ENCODE measurements around the gene XPOT. TPM values are rescaled to one million over a fixed set of nuclear protein-coding genes. Genes with fewer than 3 reads are reported as not detected.

XPOT gene
- total and polyA plus RNA-seq, 4 donors = 16.7 to 44.8 (median 23.8) TPM

DNA sequence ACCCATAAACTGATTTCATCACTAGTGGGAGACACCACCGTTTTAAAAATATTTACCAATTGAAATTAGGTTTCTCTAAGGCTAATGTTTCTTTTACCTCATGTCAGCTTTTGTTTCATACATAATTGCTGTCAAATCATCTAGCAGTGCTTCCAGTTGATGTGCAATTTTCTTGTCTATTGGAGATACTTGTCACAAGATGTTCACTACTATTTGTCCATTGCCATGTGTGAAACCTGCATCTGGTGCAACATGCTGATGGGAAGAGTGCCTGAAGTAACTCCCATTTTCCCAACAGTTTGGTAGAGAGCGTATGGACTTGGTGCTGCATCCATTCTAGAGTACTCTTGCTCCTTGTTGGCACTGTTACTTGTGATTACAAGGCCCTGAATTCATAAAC, 9.7 kb downstream of the XPOT start:
- DNase-seq (ENCODE audit: low spot score) = no peak
- no peak overlapping the region for H3K9ac ChIP-seq (ENCODE audit: low read depth in 1 of 2, low read length in 2 of 2)
- no peaks in the 10 kb centered on the region for H3K27me3 ChIP-seq (ENCODE audit: control insufficient read depth in 4 of 4, insufficient read depth in 4 of 4, low read length in 3 of 4)
- H3K4me3 ChIP-seq (ENCODE audit: low read depth in 1 of 3, low read length in 3 of 3) = no peak overlapping the region
- peaks cover 0 to 1% (median under 1%) of the 10 kb centered on the region in 4 donors for H3K4me1 ChIP-seq (ENCODE audit: control insufficient read depth in 4 of 4, insufficient read depth in 4 of 4, low read length in 3 of 4)
- H3K27ac ChIP-seq (ENCODE audit: low read depth in 1 of 2, low read length in 2 of 2) = no peak overlapping the region
- TF ChIP-seq RXRA (IDR thresholded peaks at IDR 0.05) = no peak
- TF ChIP-seq NR2F2 (IDR thresholded peaks at IDR 0.05) = no peak
- TF ChIP-seq RAD21 (IDR thresholded peaks at IDR 0.05) = no peak
- TF ChIP-seq SP1 (IDR thresholded peaks at IDR 0.05) = no peak
- TF ChIP-seq YY1 (IDR thresholded peaks at IDR 0.05) = no peak
- TF ChIP-seq ATF3 (IDR thresholded peaks at IDR 0.05) = no peak
- no peak for TF ChIP-seq GABPA (IDR thresholded peaks at IDR 0.05 in 1 of 2, conservative IDR thresholded peaks at IDR 0.05 in 1 of 2)
- TF ChIP-seq TAF1 (conservative IDR thresholded peaks at IDR 0.05) = no peak
- TF ChIP-seq, protein P1, sequence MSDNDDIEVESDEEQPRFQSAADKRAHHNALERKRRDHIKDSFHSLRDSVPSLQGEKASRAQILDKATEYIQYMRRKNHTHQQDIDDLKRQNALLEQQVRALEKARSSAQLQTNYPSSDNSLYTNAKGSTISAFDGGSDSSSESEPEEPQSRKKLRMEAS (IDR thresholded peaks at IDR 0.05) = no peak
- TF ChIP-seq, protein P2, sequence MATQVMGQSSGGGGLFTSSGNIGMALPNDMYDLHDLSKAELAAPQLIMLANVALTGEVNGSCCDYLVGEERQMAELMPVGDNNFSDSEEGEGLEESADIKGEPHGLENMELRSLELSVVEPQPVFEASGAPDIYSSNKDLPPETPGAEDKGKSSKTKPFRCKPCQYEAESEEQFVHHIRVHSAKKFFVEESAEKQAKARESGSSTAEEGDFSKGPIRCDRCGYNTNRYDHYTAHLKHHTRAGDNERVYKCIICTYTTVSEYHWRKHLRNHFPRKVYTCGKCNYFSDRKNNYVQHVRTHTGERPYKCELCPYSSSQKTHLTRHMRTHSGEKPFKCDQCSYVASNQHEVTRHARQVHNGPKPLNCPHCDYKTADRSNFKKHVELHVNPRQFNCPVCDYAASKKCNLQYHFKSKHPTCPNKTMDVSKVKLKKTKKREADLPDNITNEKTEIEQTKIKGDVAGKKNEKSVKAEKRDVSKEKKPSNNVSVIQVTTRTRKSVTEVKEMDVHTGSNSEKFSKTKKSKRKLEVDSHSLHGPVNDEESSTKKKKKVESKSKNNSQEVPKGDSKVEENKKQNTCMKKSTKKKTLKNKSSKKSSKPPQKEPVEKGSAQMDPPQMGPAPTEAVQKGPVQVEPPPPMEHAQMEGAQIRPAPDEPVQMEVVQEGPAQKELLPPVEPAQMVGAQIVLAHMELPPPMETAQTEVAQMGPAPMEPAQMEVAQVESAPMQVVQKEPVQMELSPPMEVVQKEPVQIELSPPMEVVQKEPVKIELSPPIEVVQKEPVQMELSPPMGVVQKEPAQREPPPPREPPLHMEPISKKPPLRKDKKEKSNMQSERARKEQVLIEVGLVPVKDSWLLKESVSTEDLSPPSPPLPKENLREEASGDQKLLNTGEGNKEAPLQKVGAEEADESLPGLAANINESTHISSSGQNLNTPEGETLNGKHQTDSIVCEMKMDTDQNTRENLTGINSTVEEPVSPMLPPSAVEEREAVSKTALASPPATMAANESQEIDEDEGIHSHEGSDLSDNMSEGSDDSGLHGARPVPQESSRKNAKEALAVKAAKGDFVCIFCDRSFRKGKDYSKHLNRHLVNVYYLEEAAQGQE (IDR thresholded peaks at IDR 0.05) = no peak
- TF ChIP-seq ZBTB33 (IDR thresholded peaks at IDR 0.05) = no peak
- no peak for TF ChIP-seq HNF4A (conservative IDR thresholded peaks at IDR 0.05)
- TF ChIP-seq JUND (IDR thresholded peaks at IDR 0.05) = no peak
- no peak for TF ChIP-seq CTCF (IDR thresholded peaks at IDR 0.05; ENCODE audit: low read depth, low read length, missing input control)
- no peak for TF ChIP-seq HNF4G (IDR thresholded peaks at IDR 0.05)
- no peak for TF ChIP-seq FOXA1 (IDR thresholded peaks at IDR 0.05)
- TF ChIP-seq FOXA2 (IDR thresholded peaks at IDR 0.05) = no peak
- no peak for TF ChIP-seq EGR1 (IDR thresholded peaks at IDR 0.05; ENCODE audit: low read depth in 2 of 2)
- WGBS = 97% methylated on average over 2 of the region's 2 CpGs
- no peaks in the 10 kb centered on the region for H3K9me3 ChIP-seq (ENCODE audit: control insufficient read depth in 4 of 4, low read length in 3 of 4)
- H3K36me3 ChIP-seq (ENCODE audit: control insufficient read depth in 4 of 4, insufficient read depth in 3 of 4, low read depth in 1 of 4, low read length in 3 of 4) = peaks cover 21 to 68% (median 49%) of the 10 kb centered on the region in 4 donors

Data from liver (tissue), 9 donors.